DMS153 (cell line): Measurements from ENCODE around the gene DIPK1B.
"Not testable (repeated sequence)": the region's sequence is repeated elsewhere in the genome, so short reads cannot be mapped to it uniquely, and the experiment has no call there.

Experiments
- DNase-seq: peaks from one replicate; lab custom pipeline; 2025; lab: John Stamatoyannopoulos, UW

The DIPK1B gene

DNA sequence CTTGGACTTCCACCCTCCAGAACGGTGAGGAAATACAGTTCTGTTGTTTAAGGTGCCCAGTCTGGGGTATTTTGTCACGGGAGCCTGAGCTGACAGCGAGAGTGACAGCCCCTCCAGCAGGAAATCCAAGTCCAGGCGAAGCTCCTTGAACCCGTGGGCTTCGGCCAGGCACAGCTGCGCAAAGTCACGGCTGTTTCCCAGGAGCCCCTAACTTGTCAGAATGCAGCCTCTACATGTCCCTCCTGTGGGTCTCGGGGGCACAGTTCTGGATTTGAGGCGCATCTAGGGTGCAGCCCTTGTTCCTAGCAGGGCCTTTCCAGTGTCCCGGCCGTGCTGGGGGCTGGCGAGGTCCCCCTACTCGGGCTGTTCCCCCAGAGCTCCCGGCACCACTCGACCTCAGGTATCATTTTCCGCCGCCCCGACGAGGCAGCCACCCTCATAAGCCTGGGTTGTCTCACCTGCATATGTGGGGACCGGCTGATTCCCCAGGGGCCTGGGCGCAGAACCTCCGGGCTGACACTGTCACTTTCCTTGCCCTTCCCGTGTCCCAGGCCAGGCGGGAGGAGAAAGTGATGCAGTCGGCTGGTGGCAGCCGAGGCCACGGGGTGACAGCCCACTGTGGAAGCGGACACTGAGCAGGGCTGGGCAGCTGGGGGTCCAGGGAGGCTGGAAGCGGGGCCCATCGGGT lies 41.1 kb downstream of the DIPK1B start:
- DNase-seq: no peak

DNA sequence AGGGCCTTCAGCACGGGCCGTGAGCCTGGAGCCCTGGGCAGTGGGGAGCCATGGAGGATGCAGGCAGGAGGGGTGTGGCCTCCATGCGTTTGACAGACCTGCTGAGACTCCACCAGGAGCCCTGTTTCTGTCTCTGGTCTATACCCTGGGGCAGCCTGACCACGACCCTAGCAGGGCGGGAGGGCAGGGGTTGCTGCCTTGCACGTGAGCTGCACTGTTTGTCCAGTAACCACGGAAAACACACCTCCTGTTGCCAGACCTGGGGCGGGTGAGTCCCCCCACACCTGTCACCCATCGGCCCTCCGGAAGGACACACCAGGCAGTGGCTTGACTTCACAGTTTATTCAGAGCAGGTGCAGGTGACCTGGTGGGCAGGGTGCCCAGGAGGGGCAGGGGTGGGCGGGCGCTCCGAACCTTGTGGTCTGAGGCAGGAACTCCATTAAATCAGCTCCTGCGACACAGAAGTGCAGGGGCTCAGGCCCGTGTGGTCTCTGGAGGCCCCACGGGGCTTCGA lies 41.7 kb downstream of the DIPK1B start:
- DNase-seq: peak; percentile 68

DNA sequence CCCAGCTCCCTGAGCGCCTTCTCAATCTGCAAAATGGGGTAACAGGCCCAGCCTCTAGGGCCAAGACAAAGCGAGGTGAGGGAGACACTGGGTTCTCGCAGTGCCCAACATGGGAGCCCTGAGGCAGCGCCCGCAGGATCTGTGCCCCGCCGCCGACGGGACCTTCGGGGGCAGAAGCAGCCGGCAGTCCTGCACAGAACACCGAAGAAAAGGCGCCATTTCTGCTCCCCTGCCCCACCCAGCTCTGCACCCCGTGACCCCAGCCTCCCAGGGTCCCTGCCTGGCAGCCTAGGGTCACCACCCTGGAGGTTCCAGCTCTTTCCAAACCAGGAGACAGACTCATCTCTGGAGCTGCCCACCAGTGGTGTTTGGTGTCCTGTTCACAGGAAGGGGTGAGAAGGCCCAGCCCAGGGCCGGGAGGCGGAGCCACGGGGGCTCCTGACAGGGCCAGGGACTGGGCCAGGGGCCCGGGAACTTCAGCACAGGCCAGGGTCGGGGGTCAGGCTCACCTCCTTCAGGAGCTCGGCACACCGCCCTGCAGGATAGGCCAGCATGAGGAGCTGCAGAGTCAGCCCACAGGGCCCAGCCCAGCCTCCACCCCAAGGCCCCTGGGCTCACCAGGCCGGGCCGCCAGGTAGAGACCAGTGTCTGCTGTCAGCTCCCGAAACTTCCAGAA lies 42.4 kb downstream of the DIPK1B start:
- no peak for DNase-seq

DNA sequence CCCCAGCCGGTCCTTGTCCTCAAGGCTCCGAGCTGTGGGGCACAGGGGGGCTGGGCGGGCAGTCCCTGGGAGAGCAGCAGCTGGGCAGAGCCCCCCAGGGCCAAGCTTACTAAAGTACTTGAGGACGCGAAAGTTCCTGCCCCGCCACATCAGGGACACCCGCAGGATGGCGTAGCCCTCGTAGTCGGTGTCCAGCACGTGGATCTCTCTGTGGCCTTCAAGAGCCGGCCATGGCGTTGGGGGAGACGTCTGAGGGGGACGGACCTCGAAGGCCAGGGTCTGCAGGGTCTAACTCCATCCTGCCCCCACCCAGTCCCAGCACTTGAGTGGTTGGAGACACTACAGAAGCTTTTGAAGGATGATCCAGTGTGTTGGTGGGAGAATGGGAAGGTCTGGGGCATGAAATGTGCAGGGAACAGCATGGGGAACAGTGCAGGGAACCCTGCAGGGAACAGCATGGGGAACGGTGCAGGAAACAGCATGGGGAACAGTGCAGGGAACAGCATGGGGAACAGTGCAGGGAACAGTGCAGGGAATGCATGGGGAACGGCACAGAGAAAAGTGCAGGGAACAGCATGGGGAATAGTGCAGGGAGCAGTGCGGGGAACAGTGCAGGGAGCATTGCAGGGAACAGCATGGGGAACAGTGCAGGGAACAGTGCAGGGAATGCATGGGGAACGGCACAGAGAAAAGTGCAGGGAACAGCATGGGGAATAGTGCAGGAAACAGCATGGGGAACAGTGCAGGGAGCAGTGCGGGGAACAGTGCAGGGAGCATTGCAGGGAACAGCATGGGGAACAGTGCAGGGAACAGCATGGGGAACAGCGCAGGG lies 43.1 kb downstream of the DIPK1B start:
- DNase-seq: not testable (repeated sequence)

DNA sequence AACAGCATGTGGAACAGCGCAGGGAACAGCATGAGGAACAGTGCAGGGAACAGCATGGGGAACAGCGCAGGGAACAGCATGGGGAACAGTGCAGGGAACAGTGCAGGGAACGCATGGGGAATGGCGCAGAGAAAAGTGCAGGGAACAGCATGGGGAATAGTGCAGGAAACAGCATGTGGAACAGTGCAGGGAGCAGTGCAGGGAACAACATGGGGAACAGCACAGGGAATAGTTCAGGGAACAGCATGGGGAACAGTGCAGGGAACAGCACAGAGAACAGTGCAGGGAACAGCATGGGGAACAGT lies 43.7 kb downstream of the DIPK1B start:
- no peak for DNase-seq

DNA sequence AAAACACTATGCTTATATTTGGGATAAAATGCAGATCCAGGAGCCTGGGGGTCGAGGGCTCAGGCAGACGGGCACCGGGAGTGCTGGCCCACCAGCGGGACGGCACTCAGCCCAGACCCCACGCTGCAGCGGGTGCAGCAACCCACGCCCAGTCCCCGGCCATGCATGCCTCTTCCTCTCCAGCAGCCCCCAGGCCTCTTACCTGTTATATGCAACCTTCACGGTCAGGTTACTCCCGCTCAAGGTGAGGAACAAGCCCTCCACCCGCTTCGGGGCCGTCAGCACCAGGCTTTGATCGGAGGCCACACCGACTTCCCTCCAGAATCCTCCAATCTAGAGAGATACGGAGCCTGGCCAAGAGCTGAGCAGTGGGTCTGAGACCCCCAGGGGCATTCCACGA lies 44.5 kb downstream of the DIPK1B start:
- no peak for DNase-seq

DNA sequence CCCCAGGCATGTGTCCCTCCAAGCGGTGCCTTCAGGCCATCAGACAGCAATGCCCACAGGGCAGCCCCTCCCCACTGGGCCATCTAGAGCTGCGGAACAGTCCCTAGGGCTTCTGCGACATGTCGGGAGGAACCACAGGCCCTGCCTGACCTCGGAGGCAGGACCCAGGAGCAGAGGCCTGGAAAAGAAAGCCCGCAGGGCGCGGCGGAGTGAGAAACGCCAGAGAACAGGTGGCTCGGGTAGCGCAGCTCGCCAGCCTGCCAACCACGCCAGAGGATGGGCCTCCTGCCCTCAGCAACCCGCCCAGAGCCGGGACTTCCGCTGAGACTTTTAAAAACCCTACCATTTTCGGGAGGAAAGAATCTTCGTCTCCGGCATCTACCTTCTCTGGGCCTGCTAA lies 45.0 kb downstream of the DIPK1B start:
- DNase-seq: no peak

DNA sequence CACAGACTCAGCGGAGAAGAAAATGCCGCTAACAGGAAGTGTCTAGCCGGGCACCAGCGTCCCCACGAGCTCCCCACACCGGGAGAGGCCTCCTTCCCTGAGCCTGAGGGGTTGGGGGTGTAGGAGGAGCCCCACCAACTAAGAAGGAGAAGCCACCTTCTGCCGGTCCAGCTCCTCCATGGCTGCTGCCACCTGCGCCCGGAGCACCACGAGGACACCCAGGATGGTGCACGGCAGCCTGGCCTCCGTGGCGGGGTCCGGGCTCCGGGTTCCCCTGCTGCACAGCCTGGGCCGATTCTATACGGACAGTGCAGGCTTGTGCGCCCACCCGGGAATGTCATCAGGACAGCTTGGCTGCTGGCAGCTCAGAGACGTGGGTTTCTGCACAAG lies 45.4 kb downstream of the DIPK1B start:
- DNase-seq: no peak

DNA sequence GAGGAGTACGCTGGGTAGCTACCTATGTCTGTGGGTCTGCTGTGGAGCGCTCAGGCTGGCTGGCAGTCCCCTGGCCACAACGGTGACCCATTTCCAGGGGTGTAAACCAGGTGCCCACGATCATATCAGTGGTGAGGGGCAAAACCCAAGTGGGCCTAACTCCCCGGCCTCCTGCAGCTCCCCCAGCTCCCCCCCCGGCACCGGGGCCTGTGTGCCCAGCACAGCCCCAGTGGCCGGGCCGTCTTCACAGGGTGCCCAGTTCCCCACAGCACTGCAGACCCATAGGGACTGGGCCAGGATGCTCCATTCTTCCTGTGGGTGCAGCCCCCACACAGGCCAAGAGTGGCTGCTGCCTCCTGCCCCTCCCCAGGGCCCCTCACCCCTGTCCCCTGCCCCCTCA lies 46.6 kb downstream of the DIPK1B start:
- no peak for DNase-seq

DNA sequence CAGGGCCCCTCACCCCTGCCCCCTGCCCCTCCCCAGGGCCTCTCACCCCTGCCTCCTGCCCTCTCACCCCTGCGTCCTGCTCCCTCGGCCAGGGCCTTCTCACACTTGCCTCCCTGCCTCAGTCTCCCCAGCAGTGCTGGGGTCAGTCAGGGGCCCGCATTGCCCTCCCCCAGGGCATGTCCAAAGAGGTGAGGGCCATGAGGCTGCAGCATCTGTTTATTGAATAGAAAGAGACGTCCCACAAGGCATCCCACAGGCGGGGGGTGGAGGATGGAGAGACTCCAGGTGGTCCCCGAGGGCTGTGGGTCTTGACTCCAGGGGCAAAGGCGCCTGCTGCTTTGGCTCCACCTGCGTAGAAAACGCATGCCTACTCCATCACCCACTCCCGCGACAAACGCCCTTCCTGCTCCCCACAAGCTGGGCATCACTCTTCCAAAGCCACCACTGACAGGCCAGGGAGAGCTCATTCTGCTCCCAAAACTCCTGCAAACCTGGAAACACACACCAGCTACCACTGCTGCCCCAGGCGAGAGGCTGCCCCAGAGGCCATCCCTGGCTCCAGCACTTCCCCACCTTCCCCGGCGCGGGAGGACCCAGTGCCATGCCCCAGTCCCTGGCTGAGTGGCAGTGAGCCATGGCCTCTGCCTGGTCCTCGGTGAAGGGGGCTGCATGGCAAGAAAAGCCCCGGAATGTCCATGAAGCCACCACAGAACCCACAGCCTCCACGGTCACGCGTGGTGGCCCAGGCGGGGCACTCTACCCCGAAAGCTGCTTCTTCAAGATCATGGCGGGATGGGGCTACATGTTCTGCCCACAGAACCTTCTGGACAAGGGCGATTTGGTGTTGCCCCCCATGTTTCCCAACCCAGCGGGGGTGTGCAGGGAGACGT lies 47.3 kb downstream of the DIPK1B start:
- no peak for DNase-seq

DNA sequence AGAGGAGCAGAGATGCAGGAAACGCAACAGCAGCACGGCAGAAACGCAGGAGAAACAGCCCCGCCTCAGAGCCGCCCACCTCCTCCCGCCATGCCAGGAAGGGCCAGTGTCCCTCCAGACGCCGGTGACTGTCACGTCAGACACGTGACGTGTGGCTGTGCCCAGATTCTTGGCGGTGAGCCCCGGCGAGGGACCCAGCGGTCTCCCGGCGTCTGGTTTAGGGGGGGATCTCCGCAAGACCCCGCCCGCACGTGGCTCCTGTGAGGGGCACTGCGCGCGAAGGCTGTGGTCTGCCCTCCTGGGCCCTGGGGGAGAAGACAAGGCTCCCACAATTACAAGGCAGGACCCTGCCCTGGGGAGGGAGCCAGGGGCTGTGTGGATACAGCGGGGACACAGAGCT lies 48.1 kb downstream of the DIPK1B start:
- no peak for DNase-seq

DNA sequence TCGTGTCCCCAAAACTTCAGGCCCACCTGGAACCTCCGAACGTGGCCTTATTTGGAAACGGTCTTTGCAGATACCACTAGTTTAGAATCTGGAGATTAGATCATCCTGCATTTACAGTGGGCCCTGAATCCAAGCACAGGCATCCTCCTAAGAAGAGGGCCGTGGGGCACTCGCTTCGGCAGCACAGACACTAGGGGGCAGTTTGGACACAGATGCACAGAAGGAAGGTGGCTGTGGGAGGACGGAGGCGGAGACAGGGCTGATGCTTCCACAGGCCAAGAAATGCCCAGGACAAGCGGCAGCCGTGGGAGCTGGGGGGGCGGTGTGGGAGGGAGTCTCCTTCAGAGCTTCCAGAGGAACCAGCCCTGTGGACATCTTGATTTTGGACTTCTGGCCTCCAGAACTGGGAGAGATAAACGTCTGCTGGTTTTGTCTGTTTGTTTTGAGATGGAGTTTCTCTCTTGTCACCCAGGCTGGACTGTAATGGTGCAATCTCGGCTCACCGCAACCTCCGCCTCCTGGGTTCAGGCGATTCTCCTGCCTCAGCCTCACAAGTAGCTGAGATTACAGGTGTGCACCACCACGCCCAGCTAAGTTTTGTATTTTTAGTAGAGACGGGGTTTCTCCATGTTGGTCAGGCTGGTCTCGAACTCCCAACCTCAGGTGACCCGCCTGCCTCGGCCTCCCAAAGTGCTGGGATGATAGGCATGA lies 48.6 kb downstream of the DIPK1B start:
- not testable (repeated sequence) for DNase-seq

DNA sequence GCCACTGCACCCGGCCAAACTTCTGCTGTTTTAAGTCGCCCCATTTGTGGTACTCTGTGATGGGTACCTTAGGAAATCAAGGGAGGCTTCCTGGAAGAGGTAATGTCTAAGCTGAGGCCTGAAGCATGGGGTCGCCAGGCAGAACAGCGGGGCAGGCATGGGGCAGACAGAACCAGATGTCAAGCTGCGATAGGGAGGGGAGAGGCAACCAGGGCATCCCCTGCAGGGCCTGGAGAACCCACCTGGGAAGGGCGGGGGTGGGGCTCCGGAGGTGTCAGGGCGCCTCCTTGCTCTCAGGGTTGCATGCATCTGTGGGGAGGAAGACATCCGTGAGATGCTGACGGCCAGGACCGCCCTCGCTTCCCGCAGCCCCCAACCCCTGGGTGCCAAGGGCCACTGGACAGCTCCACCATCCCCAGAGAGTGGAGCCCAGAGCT lies 49.2 kb downstream of the DIPK1B start:
- DNase-seq: no peak

DNA sequence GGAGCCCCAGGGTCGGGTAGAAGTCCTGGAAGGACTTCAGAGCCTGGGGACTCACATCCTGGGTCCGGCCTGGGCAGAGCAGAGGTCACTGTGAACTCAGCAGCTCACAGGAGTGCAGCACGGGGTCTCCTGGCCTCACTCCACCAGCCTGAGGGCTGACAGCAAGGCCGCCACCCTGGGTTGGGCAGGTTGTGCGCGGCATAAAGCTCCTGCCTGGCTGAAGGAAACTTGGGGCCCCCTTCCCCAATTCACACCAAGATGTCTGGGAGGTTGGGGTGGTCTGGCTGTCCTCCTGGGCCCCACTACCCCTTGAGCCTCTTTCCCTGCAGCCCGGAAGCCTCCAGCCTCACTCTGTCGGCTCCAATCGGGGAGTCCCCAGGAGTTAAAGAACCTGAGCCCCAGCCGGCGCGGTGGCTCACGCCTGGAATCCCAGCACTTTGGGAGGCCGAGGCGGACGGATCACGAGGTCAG lies 49.9 kb downstream of the DIPK1B start:
- no peak for DNase-seq

DNA sequence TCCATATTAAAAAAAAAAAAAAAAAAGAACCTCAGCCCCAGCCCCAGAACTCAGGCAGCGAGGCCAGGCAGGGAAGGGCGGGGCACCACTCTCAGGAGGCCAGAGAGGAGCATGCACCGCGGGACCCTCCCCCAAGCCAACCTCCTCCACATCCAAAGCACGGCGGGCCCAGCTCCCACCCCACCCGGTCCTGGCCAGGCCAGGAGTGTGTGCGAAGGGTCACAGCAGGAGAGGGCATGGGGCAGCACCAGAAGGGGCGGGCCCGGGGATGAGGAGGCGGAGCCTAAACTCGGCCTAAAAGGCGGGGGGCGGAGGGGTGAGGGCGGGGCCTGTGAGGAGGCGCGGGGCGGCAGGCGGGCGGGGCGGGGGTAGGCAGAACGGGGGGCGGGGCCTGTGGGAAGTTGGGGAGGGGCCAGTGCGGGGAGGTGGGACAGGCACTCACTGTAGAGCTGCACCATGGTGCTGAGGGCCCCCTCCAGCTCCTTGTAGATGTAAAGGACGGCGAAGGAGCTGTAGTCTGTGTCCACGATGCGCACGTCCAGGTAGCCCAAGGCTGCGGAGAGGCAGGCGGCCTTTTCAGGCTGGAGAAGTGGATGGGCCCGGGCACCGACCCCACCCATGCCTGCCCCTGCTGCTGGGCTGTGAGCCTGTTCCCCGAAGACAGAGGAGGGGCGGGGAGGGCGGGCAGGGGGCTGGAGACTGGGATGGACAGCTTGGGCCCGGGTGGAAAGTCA lies 50.7 kb downstream of the DIPK1B start:
- DNase-seq: peak; percentile 40

DNA sequence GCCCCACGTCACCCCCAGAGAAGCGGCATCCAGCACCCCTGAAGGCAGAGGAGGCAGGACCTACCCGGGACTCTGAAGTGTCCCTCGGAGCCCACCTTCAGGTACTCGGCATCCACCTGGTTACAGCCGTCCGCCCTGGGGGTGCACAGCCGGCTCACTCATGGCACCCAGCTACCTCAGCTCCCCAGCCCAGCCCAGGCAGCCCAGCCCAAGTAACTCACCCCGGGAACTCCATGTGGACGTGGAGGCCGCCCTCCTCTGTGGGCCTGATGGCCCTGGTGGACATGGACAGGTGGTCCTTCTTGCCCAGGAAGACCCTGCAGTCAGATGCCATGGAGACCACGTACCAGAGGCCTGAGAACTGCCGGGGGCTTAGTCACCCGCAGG lies 51.3 kb downstream of the DIPK1B start:
- DNase-seq: no peak

DNA sequence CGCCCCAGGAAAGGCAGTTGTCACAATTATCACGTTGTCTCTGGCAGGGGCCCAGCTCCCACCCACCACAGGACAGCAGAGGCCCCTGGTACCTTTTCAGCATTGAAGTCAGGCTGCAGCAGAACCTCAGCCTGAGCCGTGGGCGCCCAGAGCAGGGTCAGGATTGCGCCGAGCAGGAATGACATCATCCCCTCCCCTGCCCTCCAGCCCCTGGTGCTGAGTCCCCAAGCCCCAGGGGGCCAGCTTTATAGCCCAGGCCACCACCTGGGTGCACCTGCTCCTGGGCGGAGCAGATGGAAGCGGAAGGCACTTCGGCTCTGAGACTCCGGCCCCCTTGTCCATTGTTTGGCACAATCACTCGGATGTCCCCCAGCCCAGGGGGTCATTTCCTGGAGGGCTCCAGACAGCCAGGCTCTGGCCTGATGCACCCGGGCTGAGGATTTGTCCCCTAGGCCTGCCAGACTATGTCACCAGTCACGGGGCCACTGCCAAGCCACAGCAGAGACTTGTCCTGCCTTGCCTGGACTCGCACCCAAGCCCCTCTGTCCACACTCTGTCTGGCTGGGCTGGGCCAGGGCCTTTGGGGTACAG lies 52.0 kb downstream of the DIPK1B start, which contains the start of gene LCN15:
Gene LCN15, minus strand, starts transcription at position 218 of the 591 bp plus-strand sequence. Its CDS starts 30 bp downstream, at position 188.
- DNase-seq: peak; percentile 80

DNA sequence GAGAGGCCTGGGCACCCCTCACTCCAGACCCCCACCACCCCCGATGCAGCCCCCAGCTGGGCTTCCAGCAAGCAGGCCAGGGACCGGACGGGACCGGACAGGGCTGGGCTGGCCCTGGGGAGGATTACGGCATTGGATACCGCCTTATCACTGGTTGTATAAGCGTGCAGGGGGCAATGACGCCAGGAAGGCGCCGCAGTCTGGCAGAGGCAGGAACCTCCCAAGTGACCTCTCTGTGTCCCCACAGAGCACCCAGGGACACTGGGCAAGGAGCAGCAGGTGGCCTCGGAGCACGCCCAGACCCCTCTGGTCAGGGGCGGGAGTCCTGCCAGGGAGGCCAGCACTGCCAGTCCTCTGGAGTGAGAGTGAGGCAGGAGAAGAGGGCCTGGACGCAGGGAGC lies 52.7 kb downstream of the DIPK1B start:
- DNase-seq: peak; percentile 34

DNA sequence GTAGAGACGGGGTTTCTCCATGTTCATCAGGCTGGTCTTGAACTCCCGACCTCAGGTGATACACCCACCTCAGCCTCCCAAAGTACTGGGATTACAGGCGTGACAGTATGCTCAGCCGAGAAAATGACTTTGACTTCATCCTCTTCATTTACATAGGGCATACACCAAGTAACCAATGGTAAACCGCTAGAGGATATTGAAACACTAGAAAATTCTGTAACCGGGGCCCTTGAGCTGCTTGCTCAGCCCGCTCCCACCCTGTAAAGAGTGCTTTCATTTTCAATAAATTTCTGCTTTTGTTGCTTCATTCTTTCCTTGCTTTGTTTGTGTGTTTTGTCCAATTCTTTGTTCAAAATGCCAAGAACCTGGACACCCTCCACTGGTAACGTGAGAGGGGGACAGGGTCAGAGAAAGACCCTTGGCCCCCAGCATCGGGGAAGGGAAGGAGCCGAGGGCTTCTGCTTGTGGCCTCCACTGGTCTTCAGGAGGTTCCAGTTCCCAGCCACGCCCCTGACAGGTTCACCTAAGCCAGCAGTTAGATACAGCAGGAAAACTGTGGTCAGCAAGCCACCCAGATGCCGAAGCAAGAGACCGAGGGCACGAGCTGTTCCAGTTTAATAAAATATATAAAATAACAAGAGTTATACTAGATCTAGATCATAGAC lies 53.5 kb downstream of the DIPK1B start:
- not testable (repeated sequence) for DNase-seq
